OCI-LY3 (cell line): ENCODE measurements around the gene S1PR3.

Source experiments
- EZH2phosphoT487 ChIP-seq: fragments of 200-600 bp; shearing (Covaris generic); IDR thresholded peaks from 2 replicates; pipeline ENCODE4 v1.6.1; 2018; ENCODE audit warnings: antibody characterized with exemption, mixed run types, low read depth
- TF ChIP-seq, protein P1 (sequence below): fragments of 200-600, 300-600 bp; sonication (generic); IDR thresholded peaks from 2 replicates; pipeline ENCODE4 v1.5.1; 2014; ENCODE audit warnings: antibody characterized with exemption, low read length, low read depth

- TF ChIP-seq, protein P1, sequence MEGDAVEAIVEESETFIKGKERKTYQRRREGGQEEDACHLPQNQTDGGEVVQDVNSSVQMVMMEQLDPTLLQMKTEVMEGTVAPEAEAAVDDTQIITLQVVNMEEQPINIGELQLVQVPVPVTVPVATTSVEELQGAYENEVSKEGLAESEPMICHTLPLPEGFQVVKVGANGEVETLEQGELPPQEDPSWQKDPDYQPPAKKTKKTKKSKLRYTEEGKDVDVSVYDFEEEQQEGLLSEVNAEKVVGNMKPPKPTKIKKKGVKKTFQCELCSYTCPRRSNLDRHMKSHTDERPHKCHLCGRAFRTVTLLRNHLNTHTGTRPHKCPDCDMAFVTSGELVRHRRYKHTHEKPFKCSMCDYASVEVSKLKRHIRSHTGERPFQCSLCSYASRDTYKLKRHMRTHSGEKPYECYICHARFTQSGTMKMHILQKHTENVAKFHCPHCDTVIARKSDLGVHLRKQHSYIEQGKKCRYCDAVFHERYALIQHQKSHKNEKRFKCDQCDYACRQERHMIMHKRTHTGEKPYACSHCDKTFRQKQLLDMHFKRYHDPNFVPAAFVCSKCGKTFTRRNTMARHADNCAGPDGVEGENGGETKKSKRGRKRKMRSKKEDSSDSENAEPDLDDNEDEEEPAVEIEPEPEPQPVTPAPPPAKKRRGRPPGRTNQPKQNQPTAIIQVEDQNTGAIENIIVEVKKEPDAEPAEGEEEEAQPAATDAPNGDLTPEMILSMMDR = no peak
- TF ChIP-seq EZH2phosphoT487 = no peak
Observed at GRCh38 chr9:88998503-88998902, 7.2 kb downstream of the S1PR3 start.
